Activated CD8-positive, alpha-beta T cell treated with anti-CD3 and anti-CD28 coated beads for 36 hours (primary cell): ENCODE results near the gene GPX1. TPM values are rescaled to one million over a fixed set of nuclear protein-coding genes. Genes with fewer than 3 reads are reported as not detected.
A peak's percentile ranks its signal among the peaks of the same experiment; 100 is the strongest.
"Not testable (repeated sequence)": the region's sequence is repeated elsewhere in the genome, so short reads cannot be mapped to it uniquely, and the experiment has no call there.

Experiments used
- ATAC-seq: fragments of 200-7000 bp; cut with Tn5 transposase; one replicate; pipeline ENCODE4 v1.10.0; 2021; ENCODE audit warnings: mild to moderate bottlenecking, moderate library complexity
- CTCF ChIA-PET: fragments of 350-600 bp; sonication (Branson Sonifier 250); formaldehyde crosslinking; loops from one replicate; lab custom pipeline; 2021; ENCODE audit warnings: antibody characterized with exemption; lab: Charles Lee
- POLR2A ChIA-PET: fragments of 350-600 bp; sonication (Branson Sonifier 250); formaldehyde crosslinking; loops from one replicate; lab custom pipeline; 2021; ENCODE audit warnings: antibody characterized with exemption; lab: Charles Lee
- DNase-seq: peaks from one replicate; pipeline ENCODE4 v3.0.0-alpha.2; 2020
- H3K27ac Mint-ChIP-seq: one replicate; pipeline ENCODE4 v1.8.0; 2021; ENCODE audit warnings: mild to moderate bottlenecking, mixed read lengths
- H3K27me3 Mint-ChIP-seq: one replicate; pipeline ENCODE4 v1.8.0; 2021; ENCODE audit warnings: mixed read lengths
- H3K36me3 Mint-ChIP-seq: one replicate; pipeline ENCODE4 v1.8.0; 2021; ENCODE audit warnings: low read depth, mixed read lengths
- H3K4me1 Mint-ChIP-seq: one replicate; pipeline ENCODE4 v1.8.0; 2021; ENCODE audit warnings: low read depth, mixed read lengths
- H3K4me3 Mint-ChIP-seq: one replicate; pipeline ENCODE4 v1.8.0; 2021; ENCODE audit warnings: mild to moderate bottlenecking, moderate library complexity, mixed read lengths
- H3K9me3 Mint-ChIP-seq: one replicate; pipeline ENCODE4 v1.8.0; 2021; ENCODE audit warnings: mixed read lengths
- CTCF ChIP-seq: fragments of 200-600 bp; IDR thresholded peaks from one replicate; pipeline ENCODE4 v1.8.0; 2022; ENCODE audit warnings: antibody characterized with exemption, mild to moderate bottlenecking
- intact Hi-C: fragments of 100-400 bp; cut with micrococcal nuclease; formaldehyde crosslinking; loops from one replicate; pipeline ENCODE4 v1.10.0; 2022
- total RNA-seq, 2 experiments: library from RNA; stranded (reverse); gene quantifications; one replicate each; pipeline ENCODE4 v1.2.3, GENCODE V29; 2021

The GPX1 gene
- 100 to 1,000 TPM; 201 to 202 TPM for total RNA-seq

- Mint-ChIP-seq H3K9me3 (no peaks in the 10 kb centered on the region), H3K4me3 (peak within 1 kb of the TSS; percentile 88), H3K4me1 (peaks cover 23% of the 10 kb centered on the region), H3K27ac (peak within 1 kb of the TSS; percentile 97), H3K27me3 (no peaks in the 10 kb centered on the region), H3K36me3 (peaks cover 60% of the 10 kb centered on the region)
- peak; percentile 92 for DNase-seq
- ATAC-seq, result peak; percentile 79
- ChIA-PET POLR2A (interaction anchor here (0.6 to 2.7 kb wide), 10 partner anchors 13 to 264 kb away, joined by 3 to 18 read pairs (median 4); partner anchors contain the start of genes DAG1, QRICH1, RHOA and USP19), CTCF (interaction anchor here (0.9 to 2.7 kb wide), 5 partner anchors 11 to 91 kb away, joined by 3 to 18 read pairs (median 3); partner anchors contain the start of gene USP4)
- intact Hi-C loops, result no loop called here
- TF ChIP-seq CTCF, result no peak
Observed at GRCh38 chr3:49358217-49358883, at the start of gene GPX1. TSS of gene GPX1 (minus strand) at chr3:49358353. CDS start at chr3:49358278, 75 bp downstream.

- no peak for TF ChIP-seq CTCF
- POLR2A ChIA-PET, result interaction anchor here (2.1 kb wide), 1 partner anchor 17 kb away, joined by 5 read pairs; no protein-coding TSS in a partner anchor
- peak overlapping the region; percentile 76 for H3K27ac Mint-ChIP-seq
- peaks cover 49% of the 10 kb centered on the region for H3K4me1 Mint-ChIP-seq
- no peak overlapping the region for H3K4me3 Mint-ChIP-seq
- ATAC-seq (no peak), DNase-seq (no peak)
- H3K9me3 Mint-ChIP-seq, result no peaks in the 10 kb centered on the region
- intact Hi-C loops, result no loop called here
- CTCF ChIA-PET, result interaction anchor here (2.5 kb wide), 1 partner anchor 67 kb away, joined by 9 read pairs; the partner anchor contains the start of gene USP4
- H3K36me3 Mint-ChIP-seq, result peaks cover 48% of the 10 kb centered on the region
- no peaks in the 10 kb centered on the region for H3K27me3 Mint-ChIP-seq
Observed at GRCh38 chr3:49406571-49407565, 48.7 kb upstream of the GPX1 start.

- H3K4me1 Mint-ChIP-seq, result peaks cover 59% of the 10 kb centered on the region
- CTCF ChIA-PET, result interaction anchor here (1.5 to 2.5 kb wide), 2 partner anchors 44 to 66 kb away, joined by 5 to 9 read pairs; partner anchors contain the start of gene USP4
- intact Hi-C loops, result not testable (repeated sequence)
Observed at GRCh38 chr3:49405570-49405969, 47.4 kb upstream of the GPX1 start.

GRCh38 chr3:49403891-49404290 lies 45.7 kb upstream of the GPX1 start:
- no peak overlapping the region for H3K4me3 Mint-ChIP-seq
- no peak for TF ChIP-seq CTCF
- intact Hi-C loops, result no loop called here
- ATAC-seq (no peak), DNase-seq (no peak)
- CTCF ChIA-PET, result interaction anchor here (0.9 to 1.0 kb wide), 2 partner anchors 12 to 48 kb away, joined by 3 to 4 read pairs; no protein-coding TSS in a partner anchor
- peaks cover 58% of the 10 kb centered on the region for H3K4me1 Mint-ChIP-seq
- H3K9me3 Mint-ChIP-seq, result no peaks in the 10 kb centered on the region
- no peaks in the 10 kb centered on the region for H3K27me3 Mint-ChIP-seq
- POLR2A ChIA-PET, result interaction anchor here (0.8 to 2.3 kb wide), 4 partner anchors 8 to 17 kb away, joined by 4 to 5 read pairs (median 4); partner anchors contain the start of gene TCTA
- H3K36me3 Mint-ChIP-seq, result peaks cover 47% of the 10 kb centered on the region
- H3K27ac Mint-ChIP-seq, result no peak overlapping the region

More at GRCh38 chr3:49405570-49405969, 47.4 kb upstream of the GPX1 start:
- not testable (repeated sequence) for DNase-seq, ATAC-seq, H3K27ac Mint-ChIP-seq, H3K9me3 Mint-ChIP-seq, H3K27me3 Mint-ChIP-seq, H3K4me3 Mint-ChIP-seq
- POLR2A ChIA-PET, result interaction anchor here (1.1 to 2.3 kb wide), 4 partner anchors 11 to 66 kb away, joined by 3 to 5 read pairs (median 4); partner anchors contain the start of gene USP4
- H3K36me3 Mint-ChIP-seq, result peaks cover 51% of the 10 kb centered on the region

GRCh38 chr3:49401766-49402165 lies 43.6 kb upstream of the GPX1 start:
- Mint-ChIP-seq H3K27me3 (no peaks in the 10 kb centered on the region), H3K4me1 (peaks cover 52% of the 10 kb centered on the region), H3K9me3 (no peaks in the 10 kb centered on the region), H3K36me3 (peaks cover 49% of the 10 kb centered on the region), H3K27ac (peak overlapping the region; percentile 78), H3K4me3 (no peak overlapping the region)
- ATAC-seq, result no peak
- DNase-seq, result no peak
- TF ChIP-seq CTCF, result no peak
- ChIA-PET CTCF (interaction anchor here (0.8 kb wide), 1 partner anchor 62 kb away, joined by 3 read pairs; the partner anchor contains the start of gene USP4), POLR2A (interaction anchor here (1.1 kb wide), 1 partner anchor 92 kb away, joined by 3 read pairs; no protein-coding TSS in a partner anchor)
- intact Hi-C loops, result no loop called here
